Epithelial cell of proximal tubule (primary cell): ENCODE measurements around the gene SLC16A3. TPM values are rescaled to one million over a fixed set of nuclear protein-coding genes. Genes with fewer than 3 reads are reported as not detected.
"Not testable (repeated sequence)": the region's sequence is repeated elsewhere in the genome, so short reads cannot be mapped to it uniquely, and the experiment has no call there.

Experiments
- DNase-seq: peaks from one replicate; pipeline ENCODE4 v3.0.0-alpha.2; 2011; ENCODE audit warnings: low read depth
- H3K4me3 ChIP-seq: 2 replicates; pipeline ENCODE4 v1.5.1; 2011; ENCODE audit warnings: low read depth, mild to moderate bottlenecking, low read length
- total RNA-seq: library from RNA; depleted of rRNA; stranded (reverse); fragments of >200 nt; gene quantifications from 2 replicates; pipeline ENCODE4 v1.2.3, GENCODE V29; 2015
- TF ChIP-seq, protein P1 (sequence below): conservative IDR thresholded peaks from 2 replicates; pipeline ENCODE4 v1.5.1; 2012; ENCODE audit warnings: low read depth, mild to moderate bottlenecking, low read length

Gene SLC16A3
- total RNA-seq, 1 donor from 2014 or later = 190 TPM

DNA sequence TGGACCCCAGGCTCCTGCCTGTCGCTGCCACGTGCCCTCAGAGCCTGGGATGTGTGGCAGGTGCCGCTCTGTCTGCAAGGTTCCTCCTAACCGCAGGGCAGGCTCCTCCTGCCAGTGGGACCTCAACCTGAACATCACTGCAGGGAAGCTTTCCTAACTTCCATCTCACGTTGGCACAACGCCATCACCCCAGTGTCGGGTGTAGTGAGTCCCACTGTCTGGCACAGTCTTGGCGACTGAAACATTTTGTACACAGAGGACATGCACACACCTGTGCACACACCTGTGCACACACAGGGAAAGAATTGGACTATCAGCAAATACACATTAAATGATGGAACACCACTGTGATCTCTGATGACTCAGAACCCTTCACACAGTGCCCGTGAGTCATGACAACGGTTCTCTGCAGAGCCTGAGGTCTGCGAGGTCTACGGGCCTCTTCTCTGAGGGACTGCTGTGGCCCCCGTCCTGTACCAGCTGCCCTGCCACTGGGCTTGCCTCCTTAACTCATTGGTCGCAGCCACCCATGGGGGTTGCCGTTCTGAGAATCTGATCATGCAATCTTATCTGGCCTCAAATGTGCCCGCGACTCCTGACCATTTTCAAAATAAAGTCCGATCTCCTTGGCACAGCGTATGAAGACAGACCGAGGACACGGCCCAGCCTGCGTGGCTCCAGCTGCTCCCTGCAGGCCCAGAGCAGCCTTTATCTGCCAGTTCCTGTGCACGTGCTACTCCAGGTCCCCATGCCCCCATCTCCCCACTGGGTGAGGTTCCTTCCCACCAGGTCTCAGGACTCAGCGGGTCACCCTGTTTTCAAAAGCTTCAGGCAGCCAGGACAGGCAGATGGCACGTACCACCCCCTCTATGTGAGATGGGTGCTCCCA lies 23.8 kb upstream of the SLC16A3 start:
- TF ChIP-seq, protein P1, sequence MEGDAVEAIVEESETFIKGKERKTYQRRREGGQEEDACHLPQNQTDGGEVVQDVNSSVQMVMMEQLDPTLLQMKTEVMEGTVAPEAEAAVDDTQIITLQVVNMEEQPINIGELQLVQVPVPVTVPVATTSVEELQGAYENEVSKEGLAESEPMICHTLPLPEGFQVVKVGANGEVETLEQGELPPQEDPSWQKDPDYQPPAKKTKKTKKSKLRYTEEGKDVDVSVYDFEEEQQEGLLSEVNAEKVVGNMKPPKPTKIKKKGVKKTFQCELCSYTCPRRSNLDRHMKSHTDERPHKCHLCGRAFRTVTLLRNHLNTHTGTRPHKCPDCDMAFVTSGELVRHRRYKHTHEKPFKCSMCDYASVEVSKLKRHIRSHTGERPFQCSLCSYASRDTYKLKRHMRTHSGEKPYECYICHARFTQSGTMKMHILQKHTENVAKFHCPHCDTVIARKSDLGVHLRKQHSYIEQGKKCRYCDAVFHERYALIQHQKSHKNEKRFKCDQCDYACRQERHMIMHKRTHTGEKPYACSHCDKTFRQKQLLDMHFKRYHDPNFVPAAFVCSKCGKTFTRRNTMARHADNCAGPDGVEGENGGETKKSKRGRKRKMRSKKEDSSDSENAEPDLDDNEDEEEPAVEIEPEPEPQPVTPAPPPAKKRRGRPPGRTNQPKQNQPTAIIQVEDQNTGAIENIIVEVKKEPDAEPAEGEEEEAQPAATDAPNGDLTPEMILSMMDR = no peak
- H3K4me3 ChIP-seq = no peak overlapping the region
- DNase-seq = peak; percentile 26

DNA sequence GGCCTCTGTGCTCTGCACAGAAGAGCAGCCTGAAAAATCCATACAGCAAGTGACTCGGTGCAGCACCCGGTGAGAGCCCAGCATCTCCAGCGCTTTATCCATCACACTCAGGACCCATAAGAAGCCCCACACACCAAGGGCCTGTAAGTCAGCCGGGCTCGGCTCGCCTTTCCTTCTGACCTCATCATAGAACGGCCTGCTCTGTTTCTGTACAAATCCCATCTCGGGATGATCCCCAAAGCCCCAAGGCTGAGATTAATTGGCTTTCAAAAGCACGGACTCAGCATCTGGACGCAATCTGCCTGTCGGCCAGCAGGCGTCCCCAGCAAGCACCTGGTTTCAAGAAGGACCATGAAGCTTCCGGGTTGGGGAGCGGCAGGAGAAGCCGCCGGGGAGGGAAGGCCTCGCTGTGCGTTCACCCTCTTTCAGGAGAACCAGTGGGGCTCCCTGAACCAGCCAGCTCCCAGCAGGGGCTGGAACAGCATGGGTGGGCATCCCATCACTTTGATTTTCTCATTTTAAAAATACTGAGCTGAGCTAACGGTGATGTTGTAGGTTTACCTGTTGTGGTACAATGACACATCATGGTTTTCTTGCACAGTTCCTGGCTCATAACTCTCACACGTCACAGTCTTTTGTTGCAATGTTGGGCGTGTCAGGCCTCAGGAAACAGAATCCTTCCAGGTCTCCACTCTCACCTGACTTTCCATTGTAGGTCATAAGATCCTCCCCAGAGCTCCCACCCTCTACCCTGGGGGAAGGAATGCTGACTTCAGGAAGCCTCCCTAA lies 22.9 kb upstream of the SLC16A3 start:
- TF ChIP-seq, protein P1 = peak; percentile 84
- DNase-seq = peak; percentile 33
- no peak overlapping the region for H3K4me3 ChIP-seq

DNA sequence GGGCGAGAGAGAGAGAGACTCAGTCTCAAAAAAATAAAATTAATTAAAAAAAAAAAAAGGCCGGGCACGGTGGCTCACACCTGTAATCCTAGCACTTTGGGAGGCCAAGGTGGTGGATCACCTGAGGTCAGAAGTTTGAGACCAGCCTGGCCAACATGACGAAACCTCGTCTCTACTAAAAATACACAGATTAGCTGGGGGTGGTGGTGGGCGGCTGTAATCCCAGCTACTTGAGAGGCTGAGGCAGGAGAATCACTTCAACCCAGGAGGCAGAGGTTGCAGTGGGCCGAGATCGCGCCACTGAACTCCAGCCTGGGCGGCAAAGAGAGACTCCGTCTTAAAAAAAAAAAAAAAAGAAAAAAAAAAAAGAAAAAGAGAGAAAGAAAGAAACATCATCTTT lies 18.2 kb upstream of the SLC16A3 start:
- not testable (repeated sequence) for H3K4me3 ChIP-seq, DNase-seq

DNA sequence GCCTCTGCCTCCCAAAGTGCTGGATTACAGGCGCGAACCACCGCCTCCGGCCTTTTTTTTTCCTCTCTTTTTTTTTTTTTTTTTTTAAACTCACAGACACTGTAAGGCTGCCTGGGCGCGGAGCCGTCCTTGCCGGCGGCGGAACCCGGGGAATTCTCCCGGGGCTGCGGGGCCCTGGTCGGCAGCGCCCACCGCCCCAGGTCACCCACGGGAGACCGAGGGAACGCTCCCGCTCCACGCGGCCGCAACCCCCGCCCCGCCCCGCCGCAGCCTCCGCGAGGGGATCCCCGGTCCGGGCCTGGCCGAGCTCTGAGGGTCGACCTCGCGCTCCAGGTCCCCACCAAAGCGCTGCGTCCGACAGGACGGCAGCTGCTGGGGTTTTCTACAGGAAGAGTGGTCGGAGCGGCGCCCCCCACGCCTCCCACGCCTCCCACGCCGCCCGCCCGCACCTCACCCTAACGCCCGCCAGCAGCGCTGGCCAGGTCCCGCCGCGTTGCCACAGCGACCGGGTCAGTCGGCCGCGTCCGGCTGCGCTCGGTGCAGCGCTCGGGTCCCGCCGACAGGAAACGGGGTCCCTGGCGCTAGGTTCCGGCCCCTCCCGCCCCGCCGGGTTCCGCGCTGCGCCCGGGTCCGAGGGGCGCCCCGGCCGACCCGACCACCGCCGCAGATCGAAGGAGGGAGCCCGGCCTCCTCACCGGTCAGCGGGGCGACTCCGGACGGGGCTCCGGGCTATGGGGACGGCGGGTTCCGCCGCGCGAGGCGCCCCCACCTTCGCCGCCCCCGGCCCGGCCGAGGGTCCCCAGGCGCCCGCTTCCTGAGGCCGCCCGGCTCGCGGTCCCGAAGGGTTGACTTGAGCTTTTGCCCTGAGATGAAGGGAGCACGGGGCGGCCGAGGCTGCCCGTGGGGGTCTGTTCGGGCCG lies 16.3 kb upstream of the SLC16A3 start, which contains the start of gene CCDC57:
Gene CCDC57, minus strand, starts transcription at position 512 of the 920 bp plus-strand sequence. CDS start 10,898 bp downstream, outside the sequence.
- TF ChIP-seq, protein P1 = no peak
- DNase-seq = no peak
- peak within 1 kb of the TSS; percentile 84 for H3K4me3 ChIP-seq

DNA sequence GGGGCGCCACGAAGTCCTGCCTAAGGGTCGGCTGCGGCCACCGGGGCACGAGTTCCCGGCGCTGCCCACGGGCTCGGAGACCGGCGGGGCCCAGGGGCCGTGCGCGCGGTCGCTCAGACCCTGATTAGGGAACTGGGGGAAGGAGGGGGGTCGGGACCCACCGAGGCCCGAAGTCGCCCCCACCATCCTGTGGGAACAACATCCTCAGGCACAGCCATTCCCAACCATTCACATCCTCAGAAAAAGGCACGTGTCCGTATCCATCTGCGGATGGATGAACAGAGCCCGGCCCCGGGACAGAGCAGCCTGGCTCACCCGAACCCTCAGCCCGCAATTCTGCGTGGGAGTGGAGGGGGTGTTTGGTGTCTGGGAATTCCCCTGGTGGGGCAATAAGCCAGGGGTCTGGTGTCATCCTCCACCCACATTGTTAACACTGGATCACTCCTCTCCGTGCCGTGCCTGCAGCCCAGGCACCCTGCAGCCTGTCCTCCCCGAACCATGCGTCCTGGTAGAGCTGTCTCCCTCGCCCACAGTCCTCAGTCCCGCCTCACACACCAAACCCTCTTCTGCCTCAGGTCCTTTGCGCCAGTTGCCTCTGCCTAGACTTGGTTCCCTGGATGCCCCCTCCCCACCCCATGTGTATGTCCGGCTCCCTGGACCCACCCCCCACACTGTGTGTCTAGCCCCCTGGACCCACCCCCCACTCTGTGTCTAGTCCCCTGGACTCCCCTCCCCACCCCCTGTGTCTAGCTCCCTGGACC lies 15.4 kb upstream of the SLC16A3 start:
- peak; percentile 25 for DNase-seq

DNA sequence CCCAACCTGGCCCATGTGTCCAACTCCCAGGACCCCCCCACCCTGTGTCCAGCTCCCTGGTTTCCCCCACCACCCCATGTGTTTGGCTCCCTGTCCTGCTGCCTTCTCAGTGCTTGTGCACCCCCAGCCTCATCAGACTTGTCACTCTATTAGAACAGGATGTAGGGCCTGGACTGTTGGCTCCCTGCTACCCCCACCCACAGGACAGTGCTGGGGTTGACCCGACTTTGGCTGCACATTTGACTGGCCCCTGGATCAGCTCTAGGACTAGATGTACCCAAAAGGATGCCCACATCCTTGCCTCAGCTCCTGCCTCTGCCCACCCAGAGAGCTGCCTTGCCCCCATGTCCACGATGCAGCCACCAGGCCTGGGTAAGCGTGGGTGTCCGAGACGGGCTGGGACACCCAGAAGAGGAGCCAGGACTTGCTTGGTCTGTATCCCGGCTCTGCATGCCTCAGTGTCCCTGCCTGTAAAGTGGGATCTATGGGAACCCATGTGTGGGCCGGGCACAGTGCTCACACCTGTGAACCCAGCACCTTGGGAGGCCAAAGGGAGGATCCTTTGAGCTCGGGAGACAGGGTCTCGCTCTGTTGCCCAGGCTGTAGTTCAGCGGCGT lies 14.7 kb upstream of the SLC16A3 start:
- H3K4me3 ChIP-seq = no peak overlapping the region
- TF ChIP-seq, protein P1 = no peak
- no peak for DNase-seq

More for the DNA sequence above, 15.4 kb upstream of the SLC16A3 start:
- TF ChIP-seq, protein P1 = no peak
- peak overlapping the region; percentile 84 for H3K4me3 ChIP-seq
